CD4-positive, alpha-beta T cell (primary cell): Measurements from ENCODE around the gene GDNF. TPM values are rescaled to one million over a fixed set of nuclear protein-coding genes. Genes with fewer than 3 reads are reported as not detected.

Source experiments
- ATAC-seq: fragments of 200-7000 bp; cut with Tn5 transposase; one replicate; pipeline ENCODE4 v1.10.0; 2022; ENCODE audit warnings: mild to moderate bottlenecking; ENCODE audit not compliant: poor library complexity
- CTCF ChIA-PET: fragments of 350-600 bp; sonication (Branson Sonifier 250); formaldehyde crosslinking; loops from one replicate; lab custom pipeline; 2021; ENCODE audit warnings: antibody characterized with exemption, inconsistent platforms; lab: Charles Lee
- POLR2A ChIA-PET: fragments of 350-600 bp; sonication (Branson Sonifier 250); formaldehyde crosslinking; loops from one replicate; lab custom pipeline; 2021; ENCODE audit warnings: antibody characterized with exemption, inconsistent platforms; lab: Charles Lee
- DNase-seq, 14 experiments: peaks; one replicate each; pipeline ENCODE4 v3.0.0-alpha.2; 2013 to 2020; ENCODE audit warnings: mixed read lengths in 2 of 14
- H3K27ac ChIP-seq, 2 donors: one replicate each; pipeline versions ENCODE4 v1.5.1 to v1.7.0; 2013; ENCODE audit warnings: low read length in 2 of 2, low read depth in 1 of 2, mild to moderate bottlenecking in 1 of 2
- H3K27me3 ChIP-seq, 2 experiments: 1 replicate in 1 of 2; 2 replicates in 1 of 2; pipeline versions ENCODE4 v1.6.1 to v1.7.0; 2013; ENCODE audit warnings: low read length in 2 of 2, control low read depth in 1 of 2, mild to moderate bottlenecking in 1 of 2, moderate library complexity in 1 of 2; ENCODE audit not compliant: insufficient read depth in 2 of 2, control insufficient read depth in 1 of 2
- H3K36me3 ChIP-seq: one replicate; pipeline ENCODE4 v1.6.1; 2013; ENCODE audit warnings: low read length, control low read depth; ENCODE audit not compliant: insufficient read depth
- H3K4me1 ChIP-seq: one replicate; pipeline ENCODE4 v1.6.1; 2013; ENCODE audit warnings: low read length, control low read depth; ENCODE audit not compliant: insufficient read depth
- H3K4me3 ChIP-seq: one replicate; pipeline ENCODE4 v1.5.1; 2013; ENCODE audit warnings: mild to moderate bottlenecking, low read length, moderate library complexity
- H3K9me3 ChIP-seq, 2 experiments: 1 replicate in 1 of 2; 2 replicates in 1 of 2; pipeline versions ENCODE4 v1.6.1 to v1.7.0; 2013; ENCODE audit warnings: low read length in 2 of 2, mild to moderate bottlenecking in 2 of 2, control low read depth in 1 of 2, moderate library complexity in 1 of 2; ENCODE audit not compliant: control insufficient read depth in 1 of 2, insufficient read depth in 1 of 2
- H3K27ac Mint-ChIP-seq: one replicate; pipeline ENCODE4 v1.8.0; 2020; ENCODE audit warnings: mixed read lengths
- H3K27me3 Mint-ChIP-seq: one replicate; pipeline ENCODE4 v1.8.0; 2021; ENCODE audit warnings: mixed read lengths
- H3K36me3 Mint-ChIP-seq: one replicate; pipeline ENCODE4 v1.8.0; 2021; ENCODE audit warnings: low read depth, mixed read lengths
- H3K4me1 Mint-ChIP-seq: one replicate; pipeline ENCODE4 v1.8.0; 2021; ENCODE audit warnings: low read depth, mixed read lengths
- H3K4me3 Mint-ChIP-seq: one replicate; pipeline ENCODE4 v1.8.0; 2020; ENCODE audit warnings: mild to moderate bottlenecking, mixed read lengths
- H3K9me3 Mint-ChIP-seq: one replicate; pipeline ENCODE4 v1.8.0; 2020; ENCODE audit warnings: mixed read lengths
- CTCF ChIP-seq: fragments of 200-600 bp; IDR thresholded peaks from one replicate; pipeline ENCODE4 v1.8.0; 2022; ENCODE audit warnings: antibody characterized with exemption, mild to moderate bottlenecking
- intact Hi-C, 2 experiments: fragments of 100-400 bp; cut with DNase I in 1 of 2; cut with micrococcal nuclease in 1 of 2; formaldehyde crosslinking; loops; one replicate each; pipeline versions ENCODE4 v1.15.1 to v1.9.0; 2023 to 2025; cut with DNase I, micrococcal nuclease
- total RNA-seq, 174 experiments: library from RNA in 2 of 174; stranded (reverse) in 2 of 174; gene quantifications; one replicate each; pipeline ENCODE4 v1.2.3 and lab custom pipeline; 2021 to 2026

Gene GDNF
- total RNA-seq, 2 experiments from 2014 or later: not detected

GRCh38 chr5:37769108-37769507 is 70.7 kb downstream of the GDNF start:
- ChIA-PET CTCF (no interaction called here), POLR2A (no interaction called here)
- H3K27me3 Mint-ChIP-seq: peaks cover 11% of the 10 kb centered on the region
- H3K36me3 Mint-ChIP-seq: no peaks in the 10 kb centered on the region
- no peaks in the 10 kb centered on the region for H3K27me3 ChIP-seq
- H3K9me3 Mint-ChIP-seq: peaks cover 5% of the 10 kb centered on the region
- no peak overlapping the region for H3K4me3 ChIP-seq
- ATAC-seq: no peak
- intact Hi-C loops: no loop called here
- no peak overlapping the region for H3K4me3 Mint-ChIP-seq
- no peak for DNase-seq
- no peaks in the 10 kb centered on the region for H3K4me1 ChIP-seq
- H3K36me3 ChIP-seq: no peaks in the 10 kb centered on the region
- no peak overlapping the region for H3K27ac Mint-ChIP-seq
- no peaks in the 10 kb centered on the region for H3K4me1 Mint-ChIP-seq
- H3K9me3 ChIP-seq: no peaks in the 10 kb centered on the region
- no peak for TF ChIP-seq CTCF
- H3K27ac ChIP-seq: no peak overlapping the region

- no peaks in the 10 kb centered on the region for H3K4me1 ChIP-seq
- Mint-ChIP-seq H3K27ac (no peak overlapping the region), H3K9me3 (peaks cover 2% of the 10 kb centered on the region), H3K36me3 (no peaks in the 10 kb centered on the region), H3K4me3 (no peak overlapping the region), H3K4me1 (no peaks in the 10 kb centered on the region), H3K27me3 (peaks cover 11% of the 10 kb centered on the region)
- H3K36me3 ChIP-seq: no peaks in the 10 kb centered on the region
- ATAC-seq: no peak
- POLR2A ChIA-PET: no interaction called here
- H3K27ac ChIP-seq: no peak overlapping the region
- no peak for DNase-seq
- CTCF ChIA-PET: no interaction called here
- no peak for TF ChIP-seq CTCF
- no peaks in the 10 kb centered on the region for H3K9me3 ChIP-seq
- no peaks in the 10 kb centered on the region for H3K27me3 ChIP-seq
- intact Hi-C loops: no loop called here
- H3K4me3 ChIP-seq: no peak overlapping the region
Observed at GRCh38 chr5:37768371-37768770, 71.5 kb downstream of the GDNF start.

- Mint-ChIP-seq H3K36me3 (no peaks in the 10 kb centered on the region), H3K9me3 (peaks cover 2% of the 10 kb centered on the region), H3K27ac (no peak overlapping the region), H3K4me1 (no peaks in the 10 kb centered on the region), H3K27me3 (peaks cover 11% of the 10 kb centered on the region), H3K4me3 (no peak overlapping the region)
- ATAC-seq (no peak), DNase-seq (no peak)
- Histone ChIP-seq H3K9me3 (no peaks in the 10 kb centered on the region), H3K36me3 (no peaks in the 10 kb centered on the region), H3K4me3 (no peak overlapping the region), H3K27ac (no peak overlapping the region), H3K4me1 (no peaks in the 10 kb centered on the region), H3K27me3 (no peaks in the 10 kb centered on the region)
- TF ChIP-seq CTCF: no peak
- intact Hi-C loops: no loop called here
- POLR2A ChIA-PET: no interaction called here
- CTCF ChIA-PET: no interaction called here
Observed at GRCh38 chr5:37767961-37768360, 71.9 kb downstream of the GDNF start.
